SK-MEL-5 (cell line): ENCODE data around the gene GLTPD2. TPM values are rescaled to one million over a fixed set of nuclear protein-coding genes. Genes with fewer than 3 reads are reported as not detected.
"Not testable (repeated sequence)": the region's sequence is repeated elsewhere in the genome, so short reads cannot be mapped to it uniquely, and the experiment has no call there.

Experiments
- DNase-seq: peaks from one replicate; pipeline ENCODE4 v3.0.0-alpha.2; 2016; ENCODE audit warnings: low read depth, low spot score
- in situ Hi-C: cut with HindIII; loops from 2 replicates; pipeline ENCODE4 v1.10.0; 2016; ENCODE audit warnings: low sequenced_read_pairs, high pct_unique_total_duplicates, low pct_unique_long_range_greater_than_20kb
- total RNA-seq: library from RNA; depleted of rRNA; stranded (reverse); fragments of >200 nt; shearing (Covaris generic); gene quantifications from 2 replicates; pipeline ENCODE4 v1.2.3, GENCODE V29; 2014

GLTPD2 gene
- total RNA-seq, 1 experiment from 2014 or later, result not detected

DNA sequence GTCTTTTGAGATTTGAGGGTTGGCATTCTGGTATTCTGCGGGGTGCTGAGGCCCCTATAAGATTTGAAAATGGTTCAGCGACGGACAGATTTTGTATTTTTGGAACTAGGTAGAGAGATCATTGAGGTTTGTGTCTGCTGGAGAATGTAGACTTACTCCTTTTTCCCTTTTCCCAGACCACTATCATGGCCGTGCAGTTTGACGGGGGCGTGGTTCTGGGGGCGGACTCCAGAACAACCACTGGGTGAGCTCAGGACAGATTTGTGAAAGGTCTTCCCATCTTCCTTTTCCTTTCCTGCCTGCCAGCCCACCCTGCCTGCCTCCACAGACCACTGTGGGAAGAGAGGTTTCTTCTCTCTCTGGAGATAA lies 7.8 kb downstream of the GLTPD2 start:
- DNase-seq, result peak; percentile 63
- in situ Hi-C loops, result no loop called here

DNA sequence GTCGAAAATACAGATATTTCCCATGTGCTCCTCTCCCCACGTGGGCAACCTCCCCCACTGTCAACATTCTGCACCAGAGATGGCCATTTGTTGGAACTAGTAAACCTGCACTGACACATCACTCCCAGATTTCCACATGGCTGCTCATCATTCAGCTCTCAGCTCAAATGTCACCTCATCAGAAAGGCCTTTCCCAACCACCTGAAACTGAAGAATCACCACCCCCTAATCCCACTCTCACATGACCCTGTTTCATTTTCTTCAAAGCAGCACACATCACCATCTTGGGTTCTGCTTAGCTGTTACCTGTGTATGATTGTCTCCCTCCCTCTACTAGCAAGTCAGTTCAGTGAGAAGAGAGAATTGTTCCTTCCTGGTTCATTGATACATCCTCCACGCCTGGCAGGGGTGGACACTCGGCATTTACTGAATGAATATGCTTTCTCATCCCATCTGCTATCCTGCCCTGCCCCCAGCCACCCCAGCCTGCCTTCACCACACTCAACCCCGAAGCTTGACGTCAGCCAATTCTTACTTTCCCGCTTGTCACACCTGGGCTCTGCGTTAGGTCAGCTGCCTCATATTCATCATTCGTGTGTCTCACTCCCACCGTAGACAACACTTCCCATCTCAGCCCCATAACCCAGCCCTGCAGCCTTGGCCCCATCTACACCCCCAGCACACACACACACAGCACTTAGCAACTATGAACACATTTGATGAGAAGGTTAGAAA lies 11.9 kb downstream of the GLTPD2 start:
- in situ Hi-C loops, result no loop called here

DNA sequence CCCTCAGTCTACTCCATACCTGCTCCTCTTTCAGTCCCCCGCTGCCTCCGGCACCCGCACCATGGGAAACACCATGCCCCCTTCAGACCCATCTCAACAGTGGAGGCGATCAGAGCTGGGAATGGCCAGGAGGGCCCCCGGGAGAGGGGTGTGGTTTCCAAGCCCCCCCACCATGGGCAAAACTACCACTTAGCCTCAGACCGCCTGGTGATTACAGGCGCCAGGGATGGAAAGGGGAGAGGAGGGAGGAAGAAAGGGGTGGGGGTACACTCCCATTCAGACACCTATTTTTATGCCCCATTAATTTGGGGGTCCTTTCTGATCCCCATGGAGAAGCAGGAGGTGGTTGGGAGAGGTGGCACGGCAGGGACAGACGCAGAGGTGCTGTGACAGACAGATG lies 13.5 kb downstream of the GLTPD2 start, which contains the start of gene C17orf114:
C17orf114 (minus strand) TSS at position 101 of the 400 bp plus-strand sequence.
- in situ Hi-C loops, result no loop called here
- no peak for DNase-seq

More for the DNA sequence above, 11.9 kb downstream of the GLTPD2 start:
- no peak for DNase-seq

DNA sequence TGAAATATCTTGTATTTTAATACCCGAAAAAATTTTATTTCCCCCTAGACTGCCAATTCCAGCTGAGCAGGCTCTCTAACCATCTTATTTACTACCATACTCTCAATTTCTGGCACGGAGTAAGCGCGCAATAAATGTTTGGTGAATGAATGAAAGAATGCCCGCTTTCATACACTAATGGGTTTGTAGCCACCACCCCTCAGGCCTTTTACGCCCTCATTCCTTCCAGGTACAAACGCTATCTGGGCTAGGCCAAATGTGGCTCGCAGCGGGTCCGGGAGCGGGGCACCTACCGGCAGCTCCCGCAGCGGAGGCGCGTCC lies 17.7 kb downstream of the GLTPD2 start:
- in situ Hi-C loops, result no loop called here
- DNase-seq, result peak; percentile 41

DNA sequence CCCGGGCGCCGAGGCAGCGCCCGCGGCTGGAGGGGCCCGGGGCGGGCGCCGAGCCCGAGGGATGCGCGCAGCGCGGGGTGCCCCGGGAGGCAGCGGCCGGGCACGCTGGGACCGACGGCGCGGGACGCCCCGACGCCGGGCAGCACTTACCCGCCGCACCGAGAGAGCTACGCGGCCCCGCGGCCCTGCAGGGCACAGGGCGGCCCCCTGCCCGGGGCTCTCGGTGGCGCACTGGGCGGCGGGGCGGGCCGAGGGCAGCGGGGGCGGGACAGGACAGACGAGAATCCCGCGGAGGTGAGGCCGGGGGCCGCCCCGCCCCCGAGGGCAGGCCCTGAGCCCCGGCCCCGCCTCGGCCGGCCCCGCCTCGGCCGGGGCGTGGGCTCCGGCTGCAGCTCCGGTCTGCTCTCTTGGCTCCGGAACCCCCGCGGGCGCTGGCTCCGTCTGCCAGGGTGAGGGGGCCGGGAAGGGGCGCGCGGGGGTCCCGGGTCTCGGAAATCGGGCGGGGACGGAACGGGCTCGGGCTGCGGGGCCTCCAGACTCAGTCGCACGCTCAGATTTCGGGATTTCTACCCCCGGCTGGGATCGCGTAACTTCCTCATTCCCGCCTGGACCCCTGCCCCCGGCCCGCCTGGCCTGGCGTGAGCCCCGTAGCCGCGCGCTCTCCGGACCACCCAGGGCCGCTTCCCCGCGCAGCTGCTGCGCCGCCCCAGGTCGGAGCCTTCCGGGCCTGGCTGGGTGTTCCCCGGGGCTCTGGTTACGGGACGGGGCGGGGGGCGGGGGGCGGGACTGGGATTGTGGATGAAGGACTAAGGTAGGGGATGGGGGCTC lies 18.2 kb downstream of the GLTPD2 start, which contains the start of gene PLD2:
PLD2 (plus strand) TSS at position 376 of the 828 bp plus-strand sequence. CDS start 621 bp downstream, outside the sequence.
- in situ Hi-C loops, result no loop called here
- peak; percentile 84 for DNase-seq

DNA sequence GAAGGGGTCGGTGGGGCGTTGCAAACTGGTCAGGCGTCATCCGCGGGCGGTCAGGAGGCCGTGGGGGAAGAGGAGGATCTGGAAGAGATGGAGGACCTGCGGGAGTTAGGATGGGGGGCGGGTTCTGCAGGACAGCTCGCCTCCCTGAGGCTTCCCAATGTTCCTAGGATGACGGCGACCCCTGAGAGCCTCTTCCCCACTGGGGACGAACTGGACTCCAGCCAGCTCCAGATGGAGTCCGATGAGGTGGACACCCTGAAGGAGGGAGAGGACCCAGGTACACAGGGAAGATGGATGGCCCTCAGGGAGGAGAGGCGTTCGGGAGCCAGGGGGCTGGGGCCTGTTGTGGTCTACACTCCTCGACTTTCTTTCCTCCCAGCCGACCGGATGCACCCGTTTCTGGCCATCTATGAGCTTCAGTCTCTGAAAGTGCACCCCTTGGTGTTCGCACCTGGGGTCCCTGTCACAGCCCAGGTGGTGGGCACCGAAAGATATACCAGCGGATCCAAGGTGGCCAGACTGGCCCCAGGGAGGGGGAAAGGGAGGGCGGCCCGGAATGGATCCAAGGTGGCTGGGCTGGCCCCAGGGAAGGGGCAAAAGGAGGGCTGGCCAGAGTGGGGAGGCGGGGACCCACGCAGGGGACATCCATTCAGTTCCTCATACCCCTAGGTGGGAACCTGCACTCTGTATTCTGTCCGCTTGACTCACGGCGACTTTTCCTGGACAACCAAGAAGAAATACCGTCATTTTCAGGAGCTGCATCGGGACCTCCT lies 19.0 kb downstream of the GLTPD2 start:
- DNase-seq, result no peak
- in situ Hi-C loops, result no loop called here

DNA sequence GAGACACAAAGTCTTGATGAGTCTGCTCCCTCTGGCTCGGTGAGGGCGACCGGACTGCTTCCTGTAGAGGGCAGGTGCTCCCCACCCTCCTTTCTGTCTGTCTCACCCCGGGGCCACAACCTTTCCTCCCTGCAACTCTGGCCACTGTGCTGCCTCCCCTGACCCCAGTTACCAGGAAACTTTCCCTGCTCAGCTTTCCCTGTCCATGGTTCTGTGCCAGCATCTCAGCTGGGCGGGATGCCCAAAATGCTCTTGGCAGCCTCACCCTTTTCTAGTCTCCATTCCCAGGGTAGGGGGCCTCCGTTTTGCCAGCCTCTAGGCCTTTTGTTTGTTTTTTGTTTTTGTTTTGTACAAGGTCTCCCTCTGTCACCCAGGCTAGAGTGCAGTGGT lies 19.6 kb downstream of the GLTPD2 start:
- DNase-seq, result no peak
- in situ Hi-C loops, result no loop called here

DNA sequence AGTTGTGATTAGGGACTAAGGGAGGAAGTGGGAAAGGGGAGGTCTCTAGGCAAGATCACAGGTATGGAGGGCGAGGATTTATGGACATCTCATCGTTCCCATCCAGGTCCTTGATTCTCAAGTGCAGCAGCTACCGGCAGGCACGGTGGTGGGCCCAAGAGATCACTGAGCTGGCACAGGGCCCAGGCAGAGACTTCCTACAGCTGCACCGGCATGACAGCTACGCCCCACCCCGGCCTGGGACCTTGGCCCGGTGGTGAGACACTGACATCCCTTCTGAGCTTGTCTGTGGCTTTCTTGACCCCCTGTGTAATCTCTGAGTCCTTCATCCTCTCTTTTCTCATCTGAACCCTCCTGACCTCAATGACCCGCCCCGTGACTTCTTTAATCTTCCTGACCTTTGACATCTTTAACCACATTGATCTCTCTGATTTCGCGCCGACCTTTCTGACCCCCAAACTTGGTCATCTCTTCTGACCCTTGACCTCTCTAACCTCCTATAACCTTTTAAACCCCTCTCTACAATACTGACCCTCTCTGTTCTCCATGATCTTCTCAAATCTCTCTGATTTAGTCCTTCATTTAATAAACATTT lies 22.0 kb downstream of the GLTPD2 start:
- DNase-seq, result no peak
- in situ Hi-C loops, result no loop called here

DNA sequence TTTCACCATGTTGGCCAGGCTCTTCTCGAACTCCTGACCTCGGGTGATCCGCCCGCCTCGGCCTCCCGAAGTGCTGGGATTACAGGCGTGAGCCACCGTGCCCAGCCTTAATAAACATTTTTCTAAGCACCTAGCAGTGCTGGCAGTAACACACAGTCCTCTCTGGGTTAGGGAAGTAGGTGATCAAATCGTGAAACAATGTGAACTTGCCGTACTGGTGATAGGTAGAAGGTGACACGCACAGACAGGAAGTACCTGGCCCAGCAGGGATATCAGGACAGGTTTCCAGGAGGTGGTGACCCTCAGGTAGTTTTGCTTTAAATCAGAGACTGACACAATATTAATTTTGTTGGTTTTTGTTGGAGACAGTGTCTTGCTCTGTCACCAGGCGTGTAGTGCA lies 22.7 kb downstream of the GLTPD2 start:
- DNase-seq, result no peak
- in situ Hi-C loops, result no loop called here

DNA sequence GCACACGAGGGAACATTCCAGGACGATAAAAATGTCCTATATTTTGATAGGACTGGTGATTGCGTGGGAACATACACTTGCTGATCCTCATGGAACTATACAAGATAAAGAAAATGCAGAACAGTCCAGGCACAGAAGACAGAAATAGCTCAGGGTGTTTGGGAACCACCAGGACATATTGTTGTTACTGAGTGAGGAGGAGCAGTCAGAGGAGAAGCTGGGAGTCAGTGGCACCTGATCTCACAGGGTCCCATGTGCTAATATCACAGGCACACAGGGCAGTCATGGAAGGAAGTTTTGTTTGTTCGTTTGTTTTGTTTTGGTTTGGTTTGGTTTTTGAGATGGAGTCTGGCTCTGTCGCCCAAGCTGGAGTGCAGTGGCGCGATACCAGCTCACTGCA lies 23.9 kb downstream of the GLTPD2 start:
- in situ Hi-C loops, result no loop called here
- no peak for DNase-seq

DNA sequence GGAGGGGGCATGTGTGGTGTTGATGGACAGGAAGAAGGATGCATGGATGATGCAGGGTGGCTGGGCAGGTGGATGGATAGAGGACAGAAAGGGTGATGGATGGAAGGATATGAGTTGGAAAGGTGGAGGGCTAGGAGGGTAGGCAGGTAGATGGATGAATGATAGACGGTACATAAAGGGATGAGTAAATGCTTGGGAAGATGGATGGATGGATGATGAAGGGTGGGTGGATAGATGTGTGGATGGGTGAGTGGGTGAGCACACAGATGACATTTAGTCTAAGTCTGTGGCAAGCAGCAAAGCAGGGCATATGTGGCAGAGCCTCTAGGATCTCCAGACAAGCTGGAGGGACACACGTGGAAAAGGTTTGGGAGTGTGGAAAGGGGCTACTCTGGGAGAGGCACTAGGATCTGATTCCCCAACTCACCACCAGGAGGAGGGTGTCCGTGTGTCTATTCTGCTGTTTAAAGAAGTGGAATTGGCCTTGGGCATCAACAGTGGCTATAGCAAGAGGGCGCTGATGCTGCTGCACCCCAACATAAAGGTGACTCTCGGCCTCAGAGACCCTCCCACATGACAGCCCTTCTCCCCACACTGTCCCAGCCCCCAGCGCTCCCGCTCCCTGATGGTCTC lies 26.4 kb downstream of the GLTPD2 start:
- in situ Hi-C loops, result no loop called here
- peak; percentile 41 for DNase-seq

DNA sequence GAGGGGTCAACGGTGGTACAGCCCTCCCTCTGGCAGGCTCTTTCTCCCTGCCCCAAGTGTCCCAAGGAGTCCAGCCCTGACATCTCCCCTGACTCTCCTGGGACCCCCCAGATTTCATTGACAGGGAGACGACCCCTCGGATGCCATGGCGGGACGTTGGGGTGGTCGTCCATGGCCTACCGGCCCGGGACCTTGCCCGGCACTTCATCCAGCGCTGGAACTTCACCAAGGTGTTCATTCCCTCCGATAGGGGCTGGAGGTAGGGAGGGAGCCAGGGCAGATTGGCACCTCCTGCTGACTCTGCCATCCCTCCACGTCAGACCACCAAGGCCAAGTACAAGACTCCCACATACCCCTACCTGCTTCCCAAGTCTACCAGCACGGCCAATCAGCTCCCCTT lies 28.1 kb downstream of the GLTPD2 start:
- in situ Hi-C loops, result no loop called here
- no peak for DNase-seq

DNA sequence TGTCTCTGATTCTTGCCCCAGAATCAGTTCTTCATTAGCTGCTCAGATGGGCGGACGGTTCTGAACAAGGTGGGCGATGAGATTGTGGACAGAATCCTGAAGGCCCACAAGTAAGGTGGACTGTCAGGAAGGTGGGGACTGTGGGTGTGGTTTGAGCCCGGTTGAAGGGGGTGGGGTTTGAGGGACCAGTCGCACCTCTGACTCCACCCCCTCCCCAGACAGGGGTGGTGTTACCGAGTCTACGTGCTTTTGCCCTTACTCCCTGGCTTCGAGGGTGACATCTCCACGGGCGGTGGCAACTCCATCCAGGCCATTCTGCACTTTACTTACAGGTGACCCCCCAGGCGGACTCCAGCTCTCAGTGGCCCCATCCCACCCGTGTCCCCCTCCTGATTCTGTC lies 29.5 kb downstream of the GLTPD2 start:
- in situ Hi-C loops, result no loop called here
- DNase-seq, result no peak

DNA sequence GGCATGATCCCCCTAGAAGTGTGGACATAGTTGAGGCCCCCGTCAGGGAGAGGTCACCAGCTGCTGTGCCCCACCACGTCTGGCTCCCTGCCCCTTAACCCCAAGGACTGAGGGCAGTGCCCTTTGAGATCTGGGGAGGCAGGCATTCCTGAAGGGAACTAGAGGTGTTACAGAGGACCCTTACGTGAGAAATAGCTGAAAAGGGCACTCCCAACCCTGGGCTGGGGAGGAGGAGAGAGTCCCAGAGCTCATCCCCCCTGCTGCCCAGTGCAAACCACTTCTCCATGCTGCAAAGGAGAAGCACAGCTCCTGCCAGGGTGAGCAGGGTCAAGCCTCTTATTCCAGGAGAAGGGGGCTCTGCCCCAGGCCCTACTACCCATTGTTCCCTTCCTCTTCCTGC lies 34.1 kb downstream of the GLTPD2 start:
- in situ Hi-C loops, result no loop called here
- DNase-seq, result no peak

DNA sequence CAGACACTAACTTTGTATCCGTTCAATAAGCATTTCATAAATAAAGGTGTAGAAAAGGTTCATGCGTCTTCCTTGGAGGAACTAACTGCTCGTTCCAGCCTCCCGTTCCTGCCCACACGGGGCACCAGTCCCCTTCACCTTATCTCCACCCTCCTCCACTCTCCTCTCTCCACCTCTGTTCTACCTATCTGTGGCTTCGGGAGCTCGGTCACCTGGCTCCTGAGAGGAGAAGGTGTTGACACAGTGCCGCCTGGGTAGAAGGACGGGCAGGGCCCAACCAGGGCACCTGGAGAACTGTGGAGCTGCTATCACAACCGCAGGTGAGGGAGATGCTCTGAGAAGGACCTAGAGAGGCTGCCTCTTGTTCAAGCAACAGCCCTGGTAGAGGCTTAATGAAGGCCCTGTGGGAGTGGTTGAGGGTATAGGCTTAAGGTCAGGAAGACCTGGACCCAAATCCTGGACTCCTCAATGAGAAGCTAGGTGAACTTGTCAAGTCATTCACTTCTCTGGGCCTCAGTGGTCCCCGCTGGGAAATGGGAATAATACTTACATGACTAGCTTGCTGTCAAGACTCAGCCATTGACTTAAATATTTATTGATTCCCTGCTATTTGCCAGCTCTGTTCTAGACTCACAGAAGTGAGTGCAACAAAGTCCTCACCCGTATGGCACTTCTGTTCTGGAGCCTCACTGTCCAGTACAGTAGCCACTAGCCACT lies 34.8 kb downstream of the GLTPD2 start:
- in situ Hi-C loops, result no loop called here
- no peak for DNase-seq

DNA sequence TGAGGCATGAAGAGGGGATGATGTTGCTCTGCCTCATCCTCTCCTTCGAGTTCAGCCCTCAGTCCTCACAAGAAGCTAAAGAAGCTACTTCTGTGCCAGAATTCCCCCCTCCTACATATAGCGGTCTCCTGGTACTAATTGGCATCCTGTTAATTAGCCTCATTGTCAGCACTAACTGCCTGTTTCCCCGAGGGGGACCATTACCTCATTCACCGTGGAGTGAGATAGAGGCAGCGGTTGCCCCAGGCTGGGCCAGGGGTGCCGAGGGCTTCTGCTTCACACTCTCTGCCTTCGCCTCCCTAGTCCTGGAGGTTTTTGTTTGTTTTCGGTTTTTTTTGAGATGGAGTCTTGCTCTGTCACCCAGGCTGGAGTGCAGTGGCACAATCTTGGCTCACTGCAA lies 38.6 kb downstream of the GLTPD2 start:
- in situ Hi-C loops, result no loop called here
- DNase-seq, result no peak

DNA sequence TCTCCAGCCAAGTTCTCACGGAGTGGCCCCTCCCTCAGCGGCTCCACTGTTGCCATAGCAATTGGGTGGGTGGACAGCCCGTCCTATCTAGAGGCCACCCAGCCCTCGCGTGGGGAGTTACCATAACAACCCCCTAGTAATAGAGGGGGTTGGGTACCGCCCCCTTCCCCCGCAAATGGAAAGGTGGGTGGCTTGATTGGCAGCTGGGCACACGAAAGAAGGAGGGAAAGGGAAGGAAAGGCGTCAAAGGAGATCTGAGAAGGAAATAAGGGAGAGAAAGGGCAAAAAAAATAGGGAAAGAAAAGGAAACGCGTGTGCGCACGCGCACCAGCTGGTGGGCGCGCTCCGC lies 44.0 kb downstream of the GLTPD2 start:
- DNase-seq, in situ Hi-C loops: not testable (repeated sequence)
